ENCODE results near the gene SOAT1. TPM values are rescaled to one million over a fixed set of nuclear protein-coding genes. Genes with fewer than 3 reads are reported as not detected.
"Not testable (repeated sequence)": the region's sequence is repeated elsewhere in the genome, so short reads cannot be mapped to it uniquely, and the experiment has no call there.

The SOAT1 gene
- total RNA-seq (10 to 100 TPM; 42.0 to 52.4 TPM), polyA plus RNA-seq (10 to 100 TPM; 55.1 to 80.1 (median 65.3) TPM), total RNA-seq (69.9 to 101 (median 88.4) reads per million in 6 experiments)

GRCh38 chr1:179293340-179294327 is at the start of gene SOAT1:
Gene SOAT1, plus strand, starts transcription at chr1:179293797. Its CDS starts 8,888 bp downstream, at chr1:179302685.
- POLR2A ChIA-PET: interaction anchor here (0.6 to 3.1 kb wide), 15 partner anchors 9 to 1730 kb away, joined by 3 to 41 read pairs (median 5); partner anchors contain the start of genes ABL2, AXDND1 and TOR3A
- Mint-ChIP-seq H3K9me3 (no peaks in the 10 kb centered on the region), H3K27ac (peak within 1 kb of the TSS; percentile 49 to 99 (median 94)), H3K4me1 (peaks cover 18 to 49% (median 48%) of the 10 kb centered on the region in 4 donors), H3K4me3 (peak within 1 kb of the TSS; percentile 90 to 100 (median 95)), H3K36me3 (peaks cover 0 to 9% (median 2%) of the 10 kb centered on the region in 3 donors), H3K27me3 (no peaks in the 10 kb centered on the region)
- ATAC-seq (peak; percentile 93 to 95), DNase-seq (peak; percentile 89 to 97 (median 92))

GRCh38 chr1:179245426-179245825 is 48.2 kb upstream of the SOAT1 start:
- H3K4me1 Mint-ChIP-seq, H3K27me3 Mint-ChIP-seq, H3K27ac Mint-ChIP-seq, POLR2A ChIA-PET, H3K9me3 Mint-ChIP-seq, H3K36me3 Mint-ChIP-seq, DNase-seq, H3K4me3 Mint-ChIP-seq, ATAC-seq: not testable (repeated sequence)

- peak overlapping the region in 1 of 10 donors; percentile 72 for H3K27ac Mint-ChIP-seq
- H3K4me3 Mint-ChIP-seq: no peak overlapping the region
- POLR2A ChIA-PET: no interaction called here
- H3K36me3 Mint-ChIP-seq: no peaks in the 10 kb centered on the region
- DNase-seq: no peak
- peaks cover 0 to 2% (median 0%) of the 10 kb centered on the region in 5 donors for H3K27me3 Mint-ChIP-seq
- H3K4me1 Mint-ChIP-seq: no peaks in the 10 kb centered on the region
- no peak for ATAC-seq
- no peaks in the 10 kb centered on the region for H3K9me3 Mint-ChIP-seq
Observed at GRCh38 chr1:179247923-179248322, 45.7 kb upstream of the SOAT1 start.

DNA sequence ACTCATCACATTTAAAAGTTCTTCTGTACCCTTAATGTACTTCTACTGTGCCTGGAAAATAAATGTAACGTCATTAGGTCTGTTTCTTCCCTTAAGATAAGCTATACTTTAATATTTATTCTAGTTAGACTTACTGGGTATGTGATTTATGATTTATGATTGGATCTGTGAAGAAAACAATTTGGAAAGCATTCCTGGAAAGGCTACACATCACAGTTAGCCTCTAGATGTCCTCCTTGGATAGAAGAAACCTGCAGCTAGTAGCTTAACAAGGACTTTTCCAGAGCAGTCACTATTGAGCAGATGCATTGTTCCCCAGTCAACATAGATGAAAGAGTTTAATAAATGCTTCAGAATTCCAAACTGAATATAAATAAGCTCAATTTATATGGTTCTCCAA is 41.9 kb upstream of the SOAT1 start:
- POLR2A ChIA-PET: no interaction called here
- H3K27ac Mint-ChIP-seq: peak overlapping the region in 1 of 10 donors; percentile 43
- DNase-seq (peak in 3 of 10 donors; percentile 6 to 26 (median 21)), ATAC-seq (peak in 1 of 2 donors; percentile 39)
- H3K36me3 Mint-ChIP-seq: no peaks in the 10 kb centered on the region
- H3K4me1 Mint-ChIP-seq: no peaks in the 10 kb centered on the region
- no peaks in the 10 kb centered on the region for H3K9me3 Mint-ChIP-seq
- no peak overlapping the region for H3K4me3 Mint-ChIP-seq
- H3K27me3 Mint-ChIP-seq: peaks cover 0 to 2% (median 0%) of the 10 kb centered on the region in 5 donors

DNA sequence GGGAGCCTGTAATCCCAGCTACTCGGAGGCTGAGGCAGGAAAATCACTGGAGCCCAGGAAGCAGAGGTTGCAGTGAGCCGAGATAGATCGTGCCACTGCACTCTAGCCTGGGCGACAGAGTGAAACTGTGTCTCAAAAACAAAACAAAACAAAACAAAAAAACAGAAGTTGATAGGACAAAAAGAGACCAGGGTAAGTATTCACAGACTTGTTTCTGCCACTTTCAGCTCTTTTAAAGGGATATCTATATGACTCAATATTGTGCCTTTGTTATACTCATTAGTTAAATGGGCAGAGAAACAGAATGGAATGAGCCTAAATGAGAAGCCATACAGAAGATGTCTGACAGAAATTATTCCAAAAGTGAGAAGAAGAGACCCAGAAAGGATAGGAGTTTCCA is 41.0 kb upstream of the SOAT1 start:
- Mint-ChIP-seq H3K9me3 (no peaks in the 10 kb centered on the region), H3K27me3 (peaks cover 0 to 2% (median 0%) of the 10 kb centered on the region in 5 donors), H3K36me3 (no peaks in the 10 kb centered on the region), H3K27ac (no peak overlapping the region), H3K4me3 (no peak overlapping the region), H3K4me1 (no peaks in the 10 kb centered on the region)
- DNase-seq (no peak), ATAC-seq (no peak)
- POLR2A ChIA-PET: no interaction called here

DNA sequence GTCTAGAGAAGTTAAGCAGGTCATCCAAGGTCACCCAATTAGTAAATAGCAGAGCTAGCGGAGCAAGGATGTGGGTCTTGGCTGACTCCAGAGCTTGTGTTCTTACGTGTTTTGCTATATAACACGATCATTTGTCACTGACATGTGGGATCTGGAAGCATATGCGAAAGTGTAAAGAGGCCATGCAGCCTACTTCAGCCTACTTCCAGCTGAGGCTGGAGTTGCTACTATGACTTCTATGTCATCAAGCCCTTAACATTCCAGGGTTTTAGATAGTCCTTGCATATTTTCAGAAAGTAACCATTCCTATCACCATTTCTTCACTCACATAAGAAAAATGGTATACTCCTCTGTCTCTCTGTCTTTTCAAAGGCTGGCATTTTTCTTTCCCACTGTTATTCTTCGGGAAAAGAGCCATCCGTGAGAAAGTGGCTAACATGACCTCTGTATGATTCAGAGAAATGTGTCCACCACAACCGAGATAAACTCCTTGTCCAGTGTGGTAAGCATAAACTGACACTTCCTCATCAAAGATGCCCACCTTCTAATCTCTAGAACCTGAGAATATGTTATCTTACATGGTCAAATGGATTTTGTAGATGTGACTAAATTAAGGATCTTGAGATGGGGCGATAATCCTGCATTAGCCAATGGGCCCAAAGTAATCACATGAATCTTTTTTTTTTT is 40.2 kb upstream of the SOAT1 start:
- H3K27me3 Mint-ChIP-seq: no peaks in the 10 kb centered on the region
- H3K4me1 Mint-ChIP-seq: no peaks in the 10 kb centered on the region
- DNase-seq (no peak), ATAC-seq (no peak)
- H3K9me3 Mint-ChIP-seq: no peaks in the 10 kb centered on the region
- no peak overlapping the region for H3K27ac Mint-ChIP-seq
- H3K36me3 Mint-ChIP-seq: no peaks in the 10 kb centered on the region
- POLR2A ChIA-PET: no interaction called here
- H3K4me3 Mint-ChIP-seq: no peak overlapping the region

DNA sequence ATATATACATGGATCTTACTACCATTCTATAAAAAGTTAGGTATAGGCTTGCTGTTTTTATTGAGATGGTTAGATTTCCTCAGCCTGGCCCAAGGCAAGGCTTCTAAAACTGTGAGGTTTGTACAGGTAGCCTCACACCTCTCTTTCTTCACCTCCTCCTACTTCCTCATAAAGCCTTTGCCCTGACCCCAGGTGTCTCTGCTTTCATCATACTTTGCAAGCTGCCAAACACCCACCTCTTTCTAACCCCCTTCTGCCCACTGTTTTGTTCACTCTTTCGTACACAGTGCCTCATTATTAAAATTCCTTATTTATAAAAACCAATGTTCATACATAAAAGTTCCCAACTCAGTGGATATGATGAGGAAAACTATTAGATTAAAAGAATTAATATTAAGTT is 31.4 kb upstream of the SOAT1 start:
- Mint-ChIP-seq H3K36me3 (peaks cover 0 to 1% (median 0%) of the 10 kb centered on the region in 3 donors), H3K4me1 (peaks cover 0 to 1% (median 0%) of the 10 kb centered on the region in 4 donors), H3K9me3 (no peaks in the 10 kb centered on the region), H3K27me3 (no peaks in the 10 kb centered on the region), H3K4me3 (no peak overlapping the region), H3K27ac (peak overlapping the region in 2 of 10 donors; percentile 46 to 50)
- POLR2A ChIA-PET: no interaction called here
- no peak for ATAC-seq
- no peak for DNase-seq

DNA sequence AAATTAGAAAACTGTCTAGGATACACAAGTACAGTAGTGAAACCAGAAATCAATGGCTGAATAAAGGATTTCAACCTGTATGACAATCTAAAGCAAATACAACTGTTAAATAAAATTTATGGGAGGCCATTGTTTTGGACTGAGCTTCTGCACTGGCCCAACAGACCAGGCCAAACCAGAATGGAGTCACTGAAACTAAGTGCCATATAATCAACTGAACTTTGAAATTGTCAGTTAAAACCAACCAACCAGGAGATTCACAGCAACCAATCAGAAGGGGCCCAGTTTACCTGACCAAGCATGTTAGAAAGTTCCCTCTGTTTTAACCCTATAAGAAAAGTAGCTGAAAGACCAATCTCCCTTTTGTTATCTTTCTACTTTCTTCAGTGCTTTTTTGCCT is 30.5 kb upstream of the SOAT1 start:
- POLR2A ChIA-PET: no interaction called here
- Mint-ChIP-seq H3K4me3 (no peak overlapping the region), H3K27ac (no peak overlapping the region), H3K9me3 (no peaks in the 10 kb centered on the region), H3K4me1 (peaks cover 0 to 1% (median 0%) of the 10 kb centered on the region in 4 donors), H3K36me3 (peaks cover 0 to 1% (median 0%) of the 10 kb centered on the region in 3 donors), H3K27me3 (no peaks in the 10 kb centered on the region)
- no peak for ATAC-seq
- DNase-seq: no peak

DNA sequence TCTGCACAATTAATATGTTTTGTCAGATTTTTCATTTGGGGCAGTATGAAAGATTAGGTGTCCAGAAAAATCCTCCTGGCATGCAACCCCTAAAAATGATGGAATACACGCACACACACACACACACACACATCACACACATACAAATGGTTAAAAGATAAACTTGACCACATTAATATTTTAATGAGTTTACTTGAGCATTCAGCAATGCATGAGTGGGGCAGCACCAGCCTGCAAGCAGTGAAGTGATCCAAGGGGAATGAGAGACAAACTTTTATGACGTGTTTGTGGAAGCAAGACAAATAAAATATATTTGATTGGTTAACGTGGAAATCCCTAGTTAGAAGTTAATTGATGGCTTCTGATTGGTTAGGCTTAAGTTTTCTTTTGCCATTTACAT is 29.1 kb upstream of the SOAT1 start:
- H3K27me3 Mint-ChIP-seq: no peaks in the 10 kb centered on the region
- POLR2A ChIA-PET: no interaction called here
- no peaks in the 10 kb centered on the region for H3K9me3 Mint-ChIP-seq
- H3K4me1 Mint-ChIP-seq: peaks cover 0 to 1% (median 0%) of the 10 kb centered on the region in 4 donors
- H3K27ac Mint-ChIP-seq: no peak overlapping the region
- DNase-seq: no peak
- no peak overlapping the region for H3K4me3 Mint-ChIP-seq
- peaks cover 0 to 1% (median 0%) of the 10 kb centered on the region in 3 donors for H3K36me3 Mint-ChIP-seq
- ATAC-seq: no peak

DNA sequence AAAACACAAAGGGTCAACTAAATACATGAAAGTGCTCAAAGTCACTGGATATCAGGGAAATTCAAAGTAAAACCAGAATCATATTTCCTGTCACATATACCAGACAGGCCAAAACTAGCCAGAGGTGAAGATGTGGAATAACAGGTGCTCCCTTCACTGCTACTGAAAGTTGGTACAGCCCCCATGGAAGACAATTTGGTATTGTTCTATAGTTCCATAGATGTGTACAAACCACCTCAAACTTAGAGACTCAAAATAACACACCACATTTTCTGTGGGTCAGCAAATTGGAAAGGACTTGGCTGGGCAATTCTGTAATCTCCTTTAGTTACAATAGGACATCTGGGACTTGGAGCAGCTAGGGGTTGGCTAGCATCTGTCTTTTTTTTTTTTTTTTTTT is 24.5 kb upstream of the SOAT1 start:
- DNase-seq (no peak), ATAC-seq (no peak)
- no peaks in the 10 kb centered on the region for H3K27me3 Mint-ChIP-seq
- POLR2A ChIA-PET: no interaction called here
- H3K4me3 Mint-ChIP-seq: no peak overlapping the region
- no peaks in the 10 kb centered on the region for H3K4me1 Mint-ChIP-seq
- H3K36me3 Mint-ChIP-seq: peaks cover 0 to 1% (median 0%) of the 10 kb centered on the region in 3 donors
- H3K9me3 Mint-ChIP-seq: no peaks in the 10 kb centered on the region
- no peak overlapping the region for H3K27ac Mint-ChIP-seq

- ATAC-seq, POLR2A ChIA-PET, H3K36me3 Mint-ChIP-seq, H3K27me3 Mint-ChIP-seq, H3K4me1 Mint-ChIP-seq, H3K4me3 Mint-ChIP-seq, DNase-seq: not testable (repeated sequence)
- Mint-ChIP-seq H3K9me3 (peaks cover 2 to 10% (median 5%) of the 10 kb centered on the region in 9 donors), H3K27ac (peak overlapping the region in 1 of 10 donors; percentile 27)
Observed at GRCh38 chr1:179274424-179274823, 19.2 kb upstream of the SOAT1 start.

DNA sequence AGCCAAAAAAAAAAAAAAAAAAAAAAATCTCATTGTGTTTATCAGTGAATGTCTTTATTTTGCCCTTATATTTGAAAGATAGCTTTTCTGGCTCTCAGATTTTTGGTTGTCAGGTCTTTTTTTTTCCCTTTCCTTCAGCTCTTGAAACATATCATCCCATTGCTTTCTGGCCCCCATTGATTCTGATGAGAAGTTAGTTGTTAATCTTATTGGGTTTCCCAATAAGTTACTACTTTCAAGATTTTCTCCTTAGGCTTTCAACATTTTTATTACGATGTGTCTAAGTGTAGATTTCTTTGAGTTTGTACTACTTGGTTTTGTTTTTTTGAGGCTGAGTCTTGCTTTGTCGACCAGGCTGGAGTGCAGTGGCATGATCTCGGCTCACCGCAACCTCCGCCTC is 14.7 kb upstream of the SOAT1 start:
- POLR2A ChIA-PET: interaction anchor here (0.7 kb wide), 1 partner anchor 202 kb away, joined by 4 read pairs; no protein-coding TSS in a partner anchor
- ATAC-seq: no peak

More for the DNA sequence above, 14.7 kb upstream of the SOAT1 start:
- peaks cover 3 to 16% (median 9%) of the 10 kb centered on the region in 9 donors for H3K9me3 Mint-ChIP-seq
- peaks cover 0 to 9% (median 5%) of the 10 kb centered on the region in 3 donors for H3K36me3 Mint-ChIP-seq
- no peak for DNase-seq
- H3K4me3 Mint-ChIP-seq: no peak overlapping the region
- H3K27me3 Mint-ChIP-seq: peaks cover 0 to 1% (median 0%) of the 10 kb centered on the region in 5 donors
- H3K4me1 Mint-ChIP-seq: peaks cover 0 to 2% (median under 1%) of the 10 kb centered on the region in 4 donors
- no peak overlapping the region for H3K27ac Mint-ChIP-seq

Data from naive thymus-derived CD8-positive, alpha-beta T cell (primary cell).